HuH-7.5 (cell line): Measurements from ENCODE around the gene KRTAP4-9.
"Not testable (repeated sequence)": the region's sequence is repeated elsewhere in the genome, so short reads cannot be mapped to it uniquely, and the experiment has no call there.

Source experiments
- DNase-seq: peaks from one replicate; pipeline ENCODE4 v3.0.0; 2011; ENCODE audit warnings: low spot score

Gene KRTAP4-9

DNA sequence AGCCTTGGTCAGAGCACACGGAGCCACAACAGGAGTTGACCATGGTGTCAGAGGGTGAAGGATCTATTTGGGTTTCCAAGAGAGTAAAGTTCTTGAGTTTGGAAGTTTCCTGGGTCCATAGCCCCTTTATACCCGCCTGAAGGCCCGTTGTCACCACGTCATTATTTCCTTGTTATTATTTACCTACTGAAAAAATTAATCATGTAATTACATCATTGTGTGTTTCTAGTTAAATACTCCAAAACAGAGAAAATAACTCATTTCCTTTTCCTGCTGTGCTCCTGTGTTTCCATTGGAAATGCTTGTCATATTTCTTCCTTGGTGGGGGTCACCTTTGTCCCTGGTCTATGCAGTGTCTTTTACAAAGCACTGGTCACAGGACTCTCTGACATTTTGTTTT, 7.1 kb upstream of the KRTAP4-9 start, which contains the start of gene KRTAP4-8:
TSS of gene KRTAP4-8 (minus strand) at position 101 of the 400 bp plus-strand sequence. CDS start at position 43, 58 bp downstream.
- no peak for DNase-seq

DNA sequence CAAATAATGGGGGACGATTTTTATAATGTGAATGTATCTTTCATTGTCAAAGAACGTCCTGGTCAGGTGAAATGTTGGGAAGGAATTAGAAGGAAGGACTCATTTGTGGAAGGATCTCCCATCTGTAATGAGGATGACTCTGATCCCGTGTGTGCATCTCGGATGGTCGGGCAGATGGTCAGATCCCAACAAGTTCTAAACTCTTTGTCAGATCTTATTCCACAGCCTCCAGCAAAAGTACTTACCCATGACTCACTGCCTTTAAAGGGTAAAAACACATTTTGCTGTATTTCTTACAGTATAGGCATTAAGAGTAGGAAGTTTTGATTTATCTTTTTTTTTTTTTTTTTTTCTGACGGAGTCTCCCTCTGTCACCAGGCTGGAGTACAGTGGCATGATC, 6.7 kb upstream of the KRTAP4-9 start:
- no peak for DNase-seq

GRCh38 chr17:41099682-41100480, 5.3 kb upstream of the KRTAP4-9 start:
- not testable (repeated sequence) for DNase-seq

DNA sequence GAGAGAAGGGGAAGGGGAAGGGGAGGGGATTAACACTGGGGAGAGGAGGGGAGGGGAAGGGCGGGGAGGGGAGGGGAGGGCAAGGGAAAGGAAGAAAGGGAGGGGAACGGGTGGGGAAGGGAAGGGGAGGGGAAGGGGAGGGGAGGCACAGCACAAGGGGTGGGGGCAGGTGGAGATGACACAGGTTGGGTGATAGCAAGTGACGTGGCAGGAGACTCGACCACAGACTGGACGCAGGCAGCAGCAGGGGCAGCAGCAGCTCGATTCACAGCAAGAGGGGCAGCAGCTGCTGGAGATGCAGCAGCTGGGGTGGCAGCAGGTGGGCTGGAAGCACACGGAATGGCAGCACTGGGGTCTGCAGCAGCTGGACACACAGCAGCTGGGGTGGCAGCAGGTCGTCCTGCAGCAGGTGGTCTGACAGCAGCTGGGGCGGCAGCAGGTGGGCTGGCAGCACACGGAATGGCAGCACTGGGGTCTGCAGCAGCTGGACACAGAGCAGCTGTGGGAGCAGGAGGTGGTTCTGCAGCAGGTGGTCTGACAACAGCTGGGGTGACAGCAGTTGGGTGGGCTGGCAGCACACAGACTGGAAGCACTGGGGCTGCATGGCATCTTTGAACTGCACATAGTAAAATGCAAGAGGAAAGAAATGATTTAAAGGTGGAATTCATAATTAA, 3.5 kb upstream of the KRTAP4-9 start, which contains the start of gene KRTAP4-16:
TSS of gene KRTAP4-16 (minus strand) at position 624 of the 674 bp plus-strand sequence. CDS start at position 624, 0 bp downstream.
- no peak for DNase-seq

- no peak for DNase-seq
These were observed 1.3 kb upstream of the KRTAP4-9 start for GRCh38 chr17:41103896-41104295.

DNA sequence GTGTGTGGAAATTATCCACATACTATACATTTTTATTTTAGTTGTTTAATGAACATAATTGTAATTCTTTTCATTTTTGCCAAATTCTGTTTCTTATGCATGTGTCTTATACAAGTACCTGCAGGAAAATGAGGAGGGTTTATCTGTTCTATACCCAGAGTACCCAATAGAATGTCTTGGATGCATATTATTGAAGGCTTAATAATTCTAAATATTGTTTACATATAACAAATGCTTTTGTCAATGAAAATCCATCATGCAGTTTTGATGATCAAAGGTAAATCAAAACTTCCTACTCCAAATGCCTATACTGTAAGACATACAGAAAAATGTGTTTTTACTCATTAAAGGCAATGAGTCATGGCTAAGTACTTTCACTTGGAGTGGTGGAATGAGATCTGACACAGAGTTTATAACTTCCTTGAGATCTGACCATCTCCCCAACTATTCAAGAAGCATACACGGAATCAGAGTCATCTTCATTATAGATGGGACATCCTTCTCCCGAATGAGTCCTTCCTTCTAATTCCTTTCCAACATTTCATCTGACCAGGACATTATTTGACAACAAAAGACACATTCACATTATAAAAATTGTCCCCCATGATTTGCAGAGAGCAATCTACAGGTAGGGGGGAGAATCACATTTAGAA, 677 bp upstream of the KRTAP4-9 start:
- DNase-seq, result not testable (repeated sequence)

DNA sequence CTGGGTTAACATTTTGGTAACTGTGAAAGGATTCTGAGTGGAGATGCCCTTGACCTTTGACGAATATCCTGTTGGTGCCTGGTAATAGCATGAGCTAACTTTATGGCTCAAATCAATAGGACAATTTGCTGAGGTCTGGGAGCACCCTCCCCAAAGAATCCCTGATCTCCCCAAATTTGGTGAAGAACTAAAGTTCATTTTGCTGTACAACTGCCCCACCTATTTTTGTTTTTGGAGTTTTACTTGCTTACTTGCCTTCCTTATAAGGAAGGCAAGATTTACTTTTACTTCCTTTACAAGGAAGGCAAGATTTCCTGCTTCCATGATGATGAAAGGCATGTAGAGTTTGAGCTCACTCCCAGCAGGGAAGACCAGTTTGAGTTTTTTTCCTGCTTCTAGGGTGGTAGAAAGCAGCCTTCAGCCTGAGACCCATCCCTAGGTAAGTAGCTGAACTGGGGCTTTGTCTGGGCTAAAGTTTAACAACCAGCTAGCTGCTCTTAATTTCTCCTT, 2.8 kb downstream of the KRTAP4-9 start:
- no peak for DNase-seq

- DNase-seq, result not testable (repeated sequence)
These were observed 3.7 kb downstream of the KRTAP4-9 start for GRCh38 chr17:41108728-41109386.

DNA sequence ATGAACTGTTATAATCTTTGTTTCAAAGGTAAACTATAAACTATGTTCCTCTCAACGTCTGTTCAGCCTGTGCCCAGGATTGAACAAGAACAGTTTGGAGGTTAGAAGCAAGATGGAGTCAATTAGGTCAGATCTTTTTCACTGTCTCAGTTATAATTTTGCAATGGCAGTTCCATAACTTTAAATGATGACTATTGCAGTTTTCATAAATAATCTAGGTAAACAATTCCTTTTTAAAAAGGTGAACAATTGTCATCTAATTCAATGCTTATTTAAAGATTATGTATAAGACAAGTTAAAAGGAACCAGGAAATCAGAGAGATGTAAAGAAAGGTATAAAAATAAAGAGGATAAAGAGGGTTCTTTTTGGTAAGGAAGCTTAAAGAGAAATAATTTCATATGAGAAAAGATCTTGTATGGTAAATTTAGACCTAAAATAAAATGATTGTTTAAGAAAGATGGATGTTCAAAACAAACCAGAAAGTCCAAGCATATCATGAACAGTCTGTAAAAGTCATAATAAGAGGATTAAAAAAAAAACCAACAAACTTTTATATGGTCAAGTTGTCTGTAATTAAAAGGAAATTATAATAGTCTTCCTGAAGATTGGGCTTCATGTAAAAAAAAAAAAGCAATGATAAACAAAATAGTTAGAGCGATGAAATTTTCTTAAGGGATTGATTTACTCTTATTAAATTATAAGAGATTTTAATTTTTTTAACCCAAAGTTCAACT, 6.1 kb downstream of the KRTAP4-9 start:
- DNase-seq, result no peak

GRCh38 chr17:41116297-41116696, 11.1 kb downstream of the KRTAP4-9 start:
- no peak for DNase-seq

DNA sequence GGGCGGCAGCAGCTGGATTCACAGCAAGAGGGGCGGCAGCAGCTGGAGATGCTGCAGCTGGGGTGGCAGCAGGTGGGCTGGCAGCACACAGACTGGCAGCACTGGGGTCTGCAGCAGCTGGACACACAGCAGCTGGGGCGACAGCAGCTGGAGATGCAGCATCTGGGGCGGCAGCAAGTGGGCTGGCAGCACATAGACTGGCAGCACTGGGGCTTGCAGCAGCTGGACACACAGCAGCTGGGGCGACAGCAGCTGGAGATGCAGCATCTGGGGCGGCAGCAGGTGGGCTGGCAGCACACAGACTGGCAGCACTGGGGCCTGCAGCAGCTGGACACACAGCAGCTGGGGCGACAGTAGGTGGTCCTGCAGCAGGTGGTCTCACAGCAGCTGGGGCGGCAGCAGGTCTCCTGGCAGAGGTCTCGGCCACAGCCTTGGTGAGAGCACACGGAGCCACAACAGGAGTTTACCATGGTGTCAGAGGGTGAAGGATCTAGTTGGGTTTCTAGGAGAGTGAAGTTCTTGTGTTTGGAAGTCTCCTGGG, 12.7 kb downstream of the KRTAP4-9 start, which contains the start of gene KRTAP4-11:
TSS of gene KRTAP4-11 (minus strand) at position 528 of the 541 bp plus-strand sequence. CDS start at position 470, 58 bp downstream.
- DNase-seq, result not testable (repeated sequence)

- no peak for DNase-seq
These were observed 13.5 kb downstream of the KRTAP4-9 start for GRCh38 chr17:41118721-41119120.

DNA sequence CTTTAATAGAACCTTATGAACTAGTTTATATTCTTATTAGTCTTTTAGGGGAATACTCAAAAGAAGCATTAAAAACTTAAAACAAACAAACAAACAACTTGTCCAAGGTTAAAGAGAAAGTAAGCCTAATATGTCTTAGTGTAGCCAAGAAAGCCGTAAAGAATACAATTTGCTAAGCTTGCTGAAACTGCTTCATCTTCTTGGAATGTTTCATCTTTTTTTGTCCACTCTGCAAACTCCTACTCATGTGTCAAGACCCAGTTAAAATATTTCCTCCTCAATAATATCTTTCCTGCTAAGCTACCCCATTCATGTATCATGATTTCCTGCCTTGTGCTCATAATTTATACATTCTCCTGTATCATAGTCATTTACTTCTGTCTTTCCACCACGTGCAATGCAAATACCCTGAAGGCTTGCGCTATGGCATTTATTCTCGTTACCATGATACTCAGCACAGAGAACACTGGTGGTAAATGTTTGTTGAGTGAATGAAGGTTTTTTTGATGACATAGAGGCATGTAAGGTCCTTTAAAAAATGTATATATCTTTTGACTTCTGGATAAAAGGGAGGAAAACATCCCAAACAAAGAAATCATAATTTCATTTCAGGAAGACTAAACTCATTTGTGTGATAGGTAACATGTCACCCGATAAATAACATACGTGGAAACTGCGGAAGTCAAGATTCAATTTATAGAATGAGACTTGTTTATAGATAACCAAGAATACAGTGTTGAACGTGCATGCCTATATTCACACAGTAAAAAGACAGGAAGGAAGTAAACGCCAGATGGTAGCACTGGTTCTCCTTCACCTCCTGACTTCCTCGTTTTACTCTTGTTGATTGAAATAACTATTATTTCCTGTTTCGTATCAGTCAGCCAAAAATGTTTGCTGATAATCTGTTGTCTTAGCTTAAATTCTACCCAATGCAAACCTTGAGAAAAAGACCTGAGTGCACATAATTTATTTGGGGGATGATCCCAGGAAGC, 14.8 kb downstream of the KRTAP4-9 start:
- DNase-seq, result not testable (repeated sequence)

DNA sequence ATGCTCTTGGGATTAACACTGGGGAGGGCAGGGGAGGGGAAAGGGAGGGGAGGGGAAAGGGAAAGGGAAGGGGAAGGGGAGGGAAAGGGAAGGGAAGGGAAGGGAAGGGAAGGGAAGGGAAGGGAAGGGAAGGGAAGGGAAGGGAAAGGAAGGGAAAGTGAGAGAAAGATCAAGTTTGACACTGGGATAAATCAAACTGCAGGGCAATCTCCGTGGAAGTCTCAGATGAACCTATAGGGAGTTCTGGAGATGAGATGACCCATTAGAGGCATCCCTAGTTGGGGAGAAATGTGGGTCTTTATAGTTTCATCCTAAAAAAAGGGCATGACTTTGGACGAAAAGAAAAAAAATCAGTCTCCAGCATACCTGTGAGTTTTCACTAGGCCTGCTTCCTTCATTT, 16.6 kb downstream of the KRTAP4-9 start:
- DNase-seq, result no peak

- DNase-seq, result not testable (repeated sequence)
These were observed 18.3 kb downstream of the KRTAP4-9 start for GRCh38 chr17:41123292-41123990.

- DNase-seq, result not testable (repeated sequence)
These were observed 18.8 kb downstream of the KRTAP4-9 start, which contains the start of gene KRTAP4-12 for GRCh38 chr17:41123991-41124371. Gene KRTAP4-12 (minus strand): TSS chr17:41124182. CDS start chr17:41124122, 60 bp downstream.

GRCh38 chr17:41125064-41125463, 19.9 kb downstream of the KRTAP4-9 start:
- DNase-seq, result no peak

GRCh38 chr17:41126412-41126811, 21.2 kb downstream of the KRTAP4-9 start:
- DNase-seq, result no peak

DNA sequence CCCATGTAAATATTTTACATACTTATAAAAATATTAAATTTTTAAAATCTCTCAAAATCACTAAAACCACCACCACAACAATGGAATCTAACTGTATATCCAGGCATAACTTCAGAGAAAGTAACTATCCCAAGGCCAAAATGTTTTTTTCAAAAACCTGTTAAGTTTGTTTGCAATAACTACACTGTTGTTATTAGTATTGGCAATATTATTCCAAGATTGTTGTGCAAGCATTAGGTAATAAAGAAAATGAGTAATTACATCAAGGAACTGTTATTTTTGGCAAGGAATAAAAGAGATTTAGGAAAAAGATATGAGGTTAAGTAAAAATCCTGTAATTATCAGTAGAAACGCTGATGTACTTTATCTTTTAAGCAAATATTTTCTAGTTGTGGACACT, 22.2 kb downstream of the KRTAP4-9 start:
- DNase-seq, result no peak
